Measurements from ENCODE around the gene SHC3. TPM values are rescaled to one million over a fixed set of nuclear protein-coding genes. Genes with fewer than 3 reads are reported as not detected.

SHC3 gene
- total RNA-seq, 1 experiment from 2014 or later, result 1.8 TPM

DNA sequence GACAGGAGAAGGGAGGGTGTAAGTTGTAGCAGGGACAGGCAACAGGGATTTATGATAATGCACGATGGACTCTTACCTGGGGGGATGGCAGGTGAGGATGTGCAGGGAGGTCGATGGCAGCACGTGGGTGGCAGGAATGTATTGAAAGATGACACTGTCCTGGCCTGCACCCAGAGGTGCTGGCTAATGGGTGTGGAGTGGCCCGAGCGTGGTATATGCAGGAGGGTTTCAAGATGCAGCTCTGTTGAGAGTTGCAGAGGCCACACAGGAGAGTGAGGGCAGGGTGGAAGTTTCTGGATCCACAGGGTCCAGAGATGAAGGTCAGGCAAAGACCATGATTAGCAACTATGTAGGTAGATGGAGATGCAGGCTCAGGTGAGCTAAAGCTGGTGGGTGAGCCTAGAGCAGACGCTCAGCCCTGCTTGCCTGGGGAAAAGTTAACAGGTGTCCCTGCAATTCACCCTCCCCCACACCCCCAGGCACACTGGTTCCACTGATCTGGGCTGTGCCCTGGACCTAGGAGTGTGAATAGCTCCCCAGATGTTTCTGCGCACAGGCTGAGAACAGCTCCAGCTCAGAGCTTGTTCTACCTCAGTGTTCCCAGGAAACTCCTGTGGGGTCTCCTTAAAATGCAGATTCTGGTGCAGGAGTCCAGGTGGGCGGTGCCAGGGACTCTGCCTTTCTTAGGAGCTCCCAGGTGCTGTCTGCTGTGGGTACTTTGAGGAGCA is 208.8 kb downstream of the SHC3 start:
- no peak overlapping the region for H3K23ac ChIP-seq (ENCODE audit: insufficient read length, low read depth, low read length)
- Mint-ChIP-seq H3K4me1 (peaks cover 8% of the 10 kb centered on the region in 2 experiments), H3K27me3 (ENCODE audit: low read depth) (peaks cover 4% of the 10 kb centered on the region), H3K9me3 (no peaks in the 10 kb centered on the region), H3K27ac (no peak overlapping the region), H3K4me3 (no peak overlapping the region), H3K36me3 (ENCODE audit: insufficient read depth in 1 of 3, low read depth in 3 of 3) (no peaks in the 10 kb centered on the region)
- H3T11ph ChIP-seq (ENCODE audit: low read length), result no peak overlapping the region
- no peaks in the 10 kb centered on the region for H3K79me2 ChIP-seq (ENCODE audit: insufficient read depth, low read length)
- no peaks in the 10 kb centered on the region for H3K79me1 ChIP-seq (ENCODE audit: insufficient read depth, low read depth, low read length, poor library complexity, severe bottlenecking)
- H3K9ac ChIP-seq (ENCODE audit: extremely low read depth, insufficient read length, low read length), result no peak overlapping the region
- no peak overlapping the region for H3K4ac ChIP-seq (ENCODE audit: low read depth, low read length)
- H3K23me2 ChIP-seq (ENCODE audit: insufficient read length, low read depth, low read length, poor library complexity, severe bottlenecking), result no peaks in the 10 kb centered on the region
- TF ChIP-seq, protein P1, sequence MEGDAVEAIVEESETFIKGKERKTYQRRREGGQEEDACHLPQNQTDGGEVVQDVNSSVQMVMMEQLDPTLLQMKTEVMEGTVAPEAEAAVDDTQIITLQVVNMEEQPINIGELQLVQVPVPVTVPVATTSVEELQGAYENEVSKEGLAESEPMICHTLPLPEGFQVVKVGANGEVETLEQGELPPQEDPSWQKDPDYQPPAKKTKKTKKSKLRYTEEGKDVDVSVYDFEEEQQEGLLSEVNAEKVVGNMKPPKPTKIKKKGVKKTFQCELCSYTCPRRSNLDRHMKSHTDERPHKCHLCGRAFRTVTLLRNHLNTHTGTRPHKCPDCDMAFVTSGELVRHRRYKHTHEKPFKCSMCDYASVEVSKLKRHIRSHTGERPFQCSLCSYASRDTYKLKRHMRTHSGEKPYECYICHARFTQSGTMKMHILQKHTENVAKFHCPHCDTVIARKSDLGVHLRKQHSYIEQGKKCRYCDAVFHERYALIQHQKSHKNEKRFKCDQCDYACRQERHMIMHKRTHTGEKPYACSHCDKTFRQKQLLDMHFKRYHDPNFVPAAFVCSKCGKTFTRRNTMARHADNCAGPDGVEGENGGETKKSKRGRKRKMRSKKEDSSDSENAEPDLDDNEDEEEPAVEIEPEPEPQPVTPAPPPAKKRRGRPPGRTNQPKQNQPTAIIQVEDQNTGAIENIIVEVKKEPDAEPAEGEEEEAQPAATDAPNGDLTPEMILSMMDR (conservative IDR thresholded peaks at IDR 0.05), result no peak
- no peak overlapping the region for H3K14ac ChIP-seq (ENCODE audit: insufficient read depth, low read length)
- H4K20me1 ChIP-seq (ENCODE audit: control insufficient read depth, insufficient read depth, insufficient read length), result no peaks in the 10 kb centered on the region
- no peak overlapping the region for H2BK15ac ChIP-seq (ENCODE audit: low read depth, low read length)
- H4K5ac ChIP-seq (ENCODE audit: insufficient read length, low read depth, low read length), result no peak overlapping the region
- H2BK20ac ChIP-seq (ENCODE audit: low read depth, low read length, poor library complexity, severe bottlenecking), result no peak overlapping the region
- H3K9me3 ChIP-seq (ENCODE audit: control insufficient read depth, low read depth, low read length), result no peaks in the 10 kb centered on the region
- H2BK5ac ChIP-seq (ENCODE audit: insufficient read length, low read length), result no peak overlapping the region
- no peak overlapping the region for H3K4me2 ChIP-seq (ENCODE audit: insufficient read depth, insufficient read length, low read length)
- H2BK12ac ChIP-seq (ENCODE audit: insufficient read length, low read depth, low read length), result no peak overlapping the region
- H3K18ac ChIP-seq (ENCODE audit: insufficient read length, low read depth, low read length), result no peak overlapping the region
- no CpG with 5 or more reads among the region's 8 CpGs for WGBS (ENCODE audit: extremely low coverage, insufficient read length, low lambda C conversion rate)
- no peak overlapping the region for H4K91ac ChIP-seq (ENCODE audit: insufficient read length, low read depth, low read length)
- no peak overlapping the region for H3K27ac ChIP-seq (ENCODE audit: insufficient read length, low read depth, low read length)
- no peaks in the 10 kb centered on the region for H3K27me3 ChIP-seq (ENCODE audit: insufficient read depth, low read length)
- no peak overlapping the region for H2AFZ ChIP-seq (ENCODE audit: low read length)
- no peak overlapping the region for H2BK120ac ChIP-seq (ENCODE audit: low read depth, low read length, poor library complexity, severe bottlenecking)
- H3K56ac ChIP-seq (ENCODE audit: insufficient read length, low read depth, low read length), result no peak overlapping the region
- H2AK5ac ChIP-seq (ENCODE audit: insufficient read length, low read length), result no peak overlapping the region
- no peak overlapping the region for H4K8ac ChIP-seq (replicated peaks; ENCODE audit: insufficient read length, low read depth, low read length)
- DNase-seq, result no peak
- H3K4me1 ChIP-seq (ENCODE audit: insufficient read depth, low read length), result no peaks in the 10 kb centered on the region

All from H9 (cell line).